Osteoblast (primary cell): Measurements from ENCODE around the gene DAP3. TPM values are rescaled to one million over a fixed set of nuclear protein-coding genes. Genes with fewer than 3 reads are reported as not detected.

Source experiments
- DNase-seq: peaks from one replicate; pipeline ENCODE4 v3.0.0; 2011; ENCODE audit warnings: low spot score, mixed read lengths; ENCODE audit not compliant: insufficient read length; ENCODE audit errors: missing footprints
- H2AFZ ChIP-seq: 2 replicates; pipeline ENCODE4 v1.6.0; 2011; ENCODE audit warnings: mild to moderate bottlenecking, low read length
- H3K27ac ChIP-seq: 2 replicates; pipeline ENCODE4 v1.5.1; 2011; ENCODE audit warnings: mild to moderate bottlenecking, low read depth, low read length, moderate library complexity
- H3K27me3 ChIP-seq: 2 replicates; pipeline ENCODE4 v1.6.0; 2012; ENCODE audit warnings: mild to moderate bottlenecking, control low read depth, inconsistent platforms, low read length, moderate library complexity; ENCODE audit not compliant: insufficient read depth
- H3K36me3 ChIP-seq: 2 replicates; pipeline ENCODE4 v1.5.1; 2011; ENCODE audit warnings: mild to moderate bottlenecking, low read length, control low read depth, moderate library complexity; ENCODE audit not compliant: insufficient read depth
- H3K4me1 ChIP-seq: 2 replicates; pipeline ENCODE4 v1.5.1; 2011; ENCODE audit warnings: mild to moderate bottlenecking, low read length, control low read depth, moderate library complexity; ENCODE audit not compliant: insufficient read depth
- H3K4me2 ChIP-seq: 2 replicates; pipeline ENCODE4 v1.6.0; 2011; ENCODE audit warnings: mild to moderate bottlenecking, low read length; ENCODE audit not compliant: insufficient read depth
- H3K4me3 ChIP-seq: fragments of 200-600 bp; sonication (generic); 3 replicates; pipeline ENCODE4 v1.5.1; 2012; ENCODE audit warnings: mild to moderate bottlenecking, low read length, inconsistent platforms; ENCODE audit not compliant: insufficient read depth
- H3K79me2 ChIP-seq: 2 replicates; pipeline ENCODE4 v1.6.0; 2012; ENCODE audit warnings: mild to moderate bottlenecking, low read length, control low read depth, inconsistent platforms; ENCODE audit not compliant: insufficient read depth
- H3K9me3 ChIP-seq: 2 replicates; pipeline ENCODE4 v1.5.1; 2011; ENCODE audit warnings: low read depth, low read length, control low read depth
- H4K20me1 ChIP-seq: 2 replicates; pipeline ENCODE4 v1.6.0; 2012; ENCODE audit warnings: mild to moderate bottlenecking, low read length, control low read depth; ENCODE audit not compliant: insufficient read depth
- total RNA-seq: library from RNA; depleted of rRNA; stranded (reverse); fragments of >200 nt; gene quantifications from 2 replicates; pipeline ENCODE4 v1.2.3, GENCODE V29; 2012
- TF ChIP-seq, protein P1 (sequence below): IDR thresholded peaks from 2 replicates; pipeline ENCODE4 v1.5.1; 2011; ENCODE audit warnings: mild to moderate bottlenecking, low read depth, low read length, moderate library complexity; ENCODE audit errors: extremely low read depth

The DAP3 gene
- total RNA-seq, 1 donor = 73.1 TPM

DNA sequence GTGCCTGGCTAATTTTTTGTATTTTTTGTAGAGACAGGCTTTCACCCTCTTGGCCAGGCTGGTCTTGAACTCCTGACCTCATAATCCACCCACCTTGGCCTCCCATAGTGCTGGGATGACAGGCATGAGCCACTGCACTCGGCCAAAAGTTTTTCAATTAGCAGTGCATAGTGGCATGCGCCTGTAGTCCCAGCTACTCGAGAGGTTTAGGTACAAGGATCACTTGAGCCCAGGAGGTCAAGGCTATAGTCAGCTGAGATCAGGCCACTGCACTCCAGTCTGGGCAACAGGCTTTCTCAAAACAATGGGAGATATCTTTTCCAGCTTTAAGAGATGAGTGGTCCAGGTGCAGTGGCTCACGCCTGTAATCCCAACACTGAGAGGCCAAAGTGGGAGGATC lies 30.8 kb downstream of the DAP3 start:
- no peak overlapping the region for H3K4me3 ChIP-seq
- H3K36me3 ChIP-seq = peaks cover 36% of the 10 kb centered on the region
- no peaks in the 10 kb centered on the region for H4K20me1 ChIP-seq
- no peak overlapping the region for H3K27ac ChIP-seq
- H3K4me1 ChIP-seq = no peaks in the 10 kb centered on the region
- no peak for DNase-seq
- no peak overlapping the region for H3K4me2 ChIP-seq
- H3K9me3 ChIP-seq = no peaks in the 10 kb centered on the region
- TF ChIP-seq, protein P1, sequence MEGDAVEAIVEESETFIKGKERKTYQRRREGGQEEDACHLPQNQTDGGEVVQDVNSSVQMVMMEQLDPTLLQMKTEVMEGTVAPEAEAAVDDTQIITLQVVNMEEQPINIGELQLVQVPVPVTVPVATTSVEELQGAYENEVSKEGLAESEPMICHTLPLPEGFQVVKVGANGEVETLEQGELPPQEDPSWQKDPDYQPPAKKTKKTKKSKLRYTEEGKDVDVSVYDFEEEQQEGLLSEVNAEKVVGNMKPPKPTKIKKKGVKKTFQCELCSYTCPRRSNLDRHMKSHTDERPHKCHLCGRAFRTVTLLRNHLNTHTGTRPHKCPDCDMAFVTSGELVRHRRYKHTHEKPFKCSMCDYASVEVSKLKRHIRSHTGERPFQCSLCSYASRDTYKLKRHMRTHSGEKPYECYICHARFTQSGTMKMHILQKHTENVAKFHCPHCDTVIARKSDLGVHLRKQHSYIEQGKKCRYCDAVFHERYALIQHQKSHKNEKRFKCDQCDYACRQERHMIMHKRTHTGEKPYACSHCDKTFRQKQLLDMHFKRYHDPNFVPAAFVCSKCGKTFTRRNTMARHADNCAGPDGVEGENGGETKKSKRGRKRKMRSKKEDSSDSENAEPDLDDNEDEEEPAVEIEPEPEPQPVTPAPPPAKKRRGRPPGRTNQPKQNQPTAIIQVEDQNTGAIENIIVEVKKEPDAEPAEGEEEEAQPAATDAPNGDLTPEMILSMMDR = no peak
- no peak overlapping the region for H2AFZ ChIP-seq
- no peaks in the 10 kb centered on the region for H3K27me3 ChIP-seq
- peaks cover 12% of the 10 kb centered on the region for H3K79me2 ChIP-seq

DNA sequence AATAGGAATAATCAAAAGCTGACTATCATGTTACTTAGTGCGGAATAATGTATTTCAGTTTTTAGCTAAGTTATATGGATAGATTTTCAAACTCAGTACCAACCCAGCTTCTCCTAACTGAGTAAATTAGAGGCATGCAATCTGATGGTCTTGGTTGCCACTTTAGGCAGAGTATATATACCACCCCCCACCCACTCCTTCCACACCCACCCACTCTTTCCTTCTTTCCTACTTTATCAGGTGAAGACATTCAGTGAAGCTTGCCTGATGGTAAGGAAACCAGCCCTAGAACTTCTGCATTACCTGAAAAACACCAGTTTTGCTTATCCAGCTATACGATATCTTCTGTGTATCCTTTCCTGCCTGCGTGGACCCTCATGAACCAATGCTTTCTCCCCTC lies 36.3 kb downstream of the DAP3 start:
- Histone ChIP-seq H3K4me1 (no peaks in the 10 kb centered on the region), H2AFZ (no peak overlapping the region), H3K27me3 (no peaks in the 10 kb centered on the region), H3K36me3 (peaks cover 41% of the 10 kb centered on the region), H3K9me3 (no peaks in the 10 kb centered on the region), H3K4me3 (no peak overlapping the region), H3K27ac (no peak overlapping the region), H3K79me2 (peaks cover 2% of the 10 kb centered on the region), H3K4me2 (no peak overlapping the region), H4K20me1 (no peaks in the 10 kb centered on the region)
- DNase-seq = peak; percentile 5
- TF ChIP-seq, protein P1 = no peak

DNA sequence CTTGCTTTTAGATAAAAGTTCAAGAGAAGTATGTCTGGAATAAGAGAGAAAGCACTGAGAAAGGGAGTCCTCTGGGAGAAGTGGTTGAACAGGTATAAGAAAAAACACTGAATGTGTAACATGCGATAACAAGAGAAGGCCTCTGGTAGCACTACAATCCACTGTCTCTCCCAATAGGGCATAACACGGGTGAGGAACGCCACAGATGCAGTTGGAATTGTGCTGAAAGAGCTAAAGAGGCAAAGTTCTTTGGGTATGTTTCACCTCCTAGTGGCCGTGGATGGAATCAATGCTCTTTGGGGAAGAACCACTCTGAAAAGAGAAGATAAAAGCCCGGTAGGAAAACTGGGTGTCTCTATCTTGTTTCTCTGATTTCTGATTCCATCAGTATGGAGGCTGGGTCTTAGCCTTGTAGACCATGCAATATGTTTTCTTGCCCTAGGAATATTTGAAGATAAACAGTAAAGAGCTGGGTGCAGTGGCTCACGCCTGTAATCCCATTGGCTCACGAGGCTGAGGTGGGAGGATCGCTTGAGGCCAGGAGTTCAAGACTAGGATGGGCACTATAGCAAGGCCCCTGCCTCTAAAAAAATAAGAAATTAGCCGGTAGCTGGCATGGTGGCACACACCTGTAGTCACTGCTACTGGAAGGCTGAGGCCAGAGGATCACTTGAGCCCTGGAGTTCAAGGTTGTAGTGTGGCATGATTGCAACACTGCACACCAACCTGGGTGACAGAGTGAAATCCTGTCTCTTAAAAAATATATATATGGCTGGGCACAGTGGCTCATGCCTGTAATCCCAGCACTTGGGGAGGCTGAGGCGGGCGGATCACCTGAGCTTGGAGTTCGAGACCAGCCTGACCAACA lies 40.4 kb downstream of the DAP3 start:
- TF ChIP-seq, protein P1 = peak; percentile 82
- Histone ChIP-seq H3K27ac (no peak overlapping the region), H3K79me2 (no peaks in the 10 kb centered on the region), H3K36me3 (peaks cover 53% of the 10 kb centered on the region), H4K20me1 (no peaks in the 10 kb centered on the region), H3K4me3 (no peak overlapping the region), H3K9me3 (no peaks in the 10 kb centered on the region), H3K4me2 (no peak overlapping the region), H2AFZ (peak overlapping the region; percentile 29), H3K4me1 (no peaks in the 10 kb centered on the region), H3K27me3 (no peaks in the 10 kb centered on the region)
- DNase-seq = peak; percentile 73

DNA sequence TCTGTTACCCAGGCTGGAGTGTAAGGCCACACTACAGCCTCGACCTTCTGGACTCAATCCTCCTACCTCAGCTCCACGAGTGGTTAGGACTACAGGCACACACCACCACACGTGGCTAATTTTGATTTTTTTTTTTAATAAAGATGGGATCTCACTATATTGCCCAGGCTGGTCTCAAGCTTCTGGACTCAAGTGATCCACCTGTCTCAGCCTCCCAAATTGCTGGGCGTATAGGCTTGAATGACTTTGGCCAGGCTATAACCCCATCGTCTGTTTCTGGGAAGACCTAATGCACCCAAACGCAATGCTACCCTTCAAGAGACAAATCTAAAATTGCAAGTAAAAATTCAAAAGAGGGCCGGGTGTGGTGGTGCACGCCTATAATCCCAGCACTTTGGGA lies 52.1 kb downstream of the DAP3 start:
- H3K4me2 ChIP-seq = no peak overlapping the region
- no peak overlapping the region for H2AFZ ChIP-seq
- peaks cover 32% of the 10 kb centered on the region for H3K36me3 ChIP-seq
- no peaks in the 10 kb centered on the region for H4K20me1 ChIP-seq
- no peak overlapping the region for H3K27ac ChIP-seq
- no peaks in the 10 kb centered on the region for H3K27me3 ChIP-seq
- no peak overlapping the region for H3K4me3 ChIP-seq
- H3K79me2 ChIP-seq = no peaks in the 10 kb centered on the region
- no peaks in the 10 kb centered on the region for H3K9me3 ChIP-seq
- H3K4me1 ChIP-seq = peaks cover 3% of the 10 kb centered on the region
- no peak for DNase-seq
- TF ChIP-seq, protein P1 = no peak
